ENCODE measurements around the gene PACRG.

PACRG gene

GRCh38 chr6:162952423-162952822 is 224.6 kb downstream of the PACRG start:
- H3K4me3 ChIP-seq (ENCODE audit: low read depth, low read length) = no peak overlapping the region
- no peak for DNase-seq (ENCODE audit: low read depth)
- TF ChIP-seq CTCF (conservative IDR thresholded peaks at IDR 0.05; ENCODE audit: low read depth, low read length) = no peak

GRCh38 chr6:162957062-162957461 is 229.3 kb downstream of the PACRG start:
- DNase-seq (ENCODE audit: low read depth) = no peak
- TF ChIP-seq CTCF (conservative IDR thresholded peaks at IDR 0.05; ENCODE audit: low read depth, low read length) = no peak
- H3K4me3 ChIP-seq (ENCODE audit: low read depth, low read length) = no peak overlapping the region

- no peak for TF ChIP-seq CTCF (conservative IDR thresholded peaks at IDR 0.05; ENCODE audit: low read depth, low read length)
- H3K4me3 ChIP-seq (ENCODE audit: low read depth, low read length) = no peak overlapping the region
- DNase-seq (ENCODE audit: low read depth) = no peak
Observed at GRCh38 chr6:162960679-162961457, 233.1 kb downstream of the PACRG start.

- no peak for DNase-seq (ENCODE audit: low read depth)
- TF ChIP-seq CTCF (conservative IDR thresholded peaks at IDR 0.05; ENCODE audit: low read depth, low read length) = no peak
Observed at GRCh38 chr6:162962093-162962492, 234.3 kb downstream of the PACRG start.

GRCh38 chr6:162963861-162964260 is 236.1 kb downstream of the PACRG start:
- no peak for TF ChIP-seq CTCF (conservative IDR thresholded peaks at IDR 0.05; ENCODE audit: low read depth, low read length)
- DNase-seq (ENCODE audit: low read depth) = peak; percentile 13
- no peak overlapping the region for H3K4me3 ChIP-seq (ENCODE audit: low read depth, low read length)

More at GRCh38 chr6:162962093-162962492, 234.3 kb downstream of the PACRG start:
- H3K4me3 ChIP-seq (ENCODE audit: low read depth, low read length) = no peak overlapping the region

- peak; percentile 99 for DNase-seq (ENCODE audit: low read depth)
- TF ChIP-seq CTCF (conservative IDR thresholded peaks at IDR 0.05; ENCODE audit: low read depth, low read length) = no peak
- no peak overlapping the region for H3K4me3 ChIP-seq (ENCODE audit: low read depth, low read length)
Observed at GRCh38 chr6:162964488-162965140, 236.8 kb downstream of the PACRG start.

Data from choroid plexus epithelial cell (primary cell).